Muscle of leg (tissue), 11 donors: ENCODE measurements around the gene RTTN. TPM values are rescaled to one million over a fixed set of nuclear protein-coding genes. Genes with fewer than 3 reads are reported as not detected.

Source experiments
- DNase-seq: peaks from one replicate; pipeline ENCODE4 v3.0.0; 2013
- H3K27ac ChIP-seq: one replicate; pipeline ENCODE4 v1.5.1; 2013; ENCODE audit warnings: mild to moderate bottlenecking, low read length, control low read depth
- H3K27me3 ChIP-seq: one replicate; pipeline ENCODE4 v1.6.1; 2013; ENCODE audit warnings: low read length; ENCODE audit not compliant: control insufficient read depth, insufficient read depth
- H3K36me3 ChIP-seq: one replicate; pipeline ENCODE4 v1.6.1; 2013; ENCODE audit warnings: low read length; ENCODE audit not compliant: control insufficient read depth, insufficient read depth
- H3K4me1 ChIP-seq: one replicate; pipeline ENCODE4 v1.6.1; 2013; ENCODE audit warnings: low read length; ENCODE audit not compliant: control insufficient read depth, insufficient read depth
- H3K4me3 ChIP-seq: one replicate; pipeline ENCODE4 v1.5.1; 2013; ENCODE audit warnings: low read length, control low read depth
- H3K9me3 ChIP-seq: replicated peaks from 2 replicates; pipeline ENCODE4 v1.6.1; 2013; ENCODE audit warnings: low read depth, low read length; ENCODE audit not compliant: control insufficient read depth
- WGBS: methylation state at CpG from one replicate; pipeline ENCODE4 v1.1.5; 2013; ENCODE audit warnings: missing lambda C conversion rate; ENCODE audit not compliant: insufficient coverage; 5-methylcytosine and 5-hydroxymethylcytosine counted together
- polyA plus RNA-seq, 8 donors: library from polyadenylated mRNA; unstranded; fragments of 120-200 nt; gene quantifications; one replicate each; pipeline versions ENCODE4 v1.2.1 to v1.2.3, GENCODE V29; 2013; ENCODE audit warnings: inconsistent platforms in 1 of 8, low replicate concordance in 1 of 8; ENCODE audit not compliant: insufficient read length in 8 of 8, insufficient read depth in 1 of 8
- total RNA-seq: library from RNA; stranded (reverse); fragments of 120-200 nt; gene quantifications from one replicate; pipeline ENCODE4 v1.2.4, GENCODE V29; 2013

The RTTN gene
- total and polyA plus RNA-seq, 9 donors, result 9.7 to 16.0 (median 10.7) TPM

DNA sequence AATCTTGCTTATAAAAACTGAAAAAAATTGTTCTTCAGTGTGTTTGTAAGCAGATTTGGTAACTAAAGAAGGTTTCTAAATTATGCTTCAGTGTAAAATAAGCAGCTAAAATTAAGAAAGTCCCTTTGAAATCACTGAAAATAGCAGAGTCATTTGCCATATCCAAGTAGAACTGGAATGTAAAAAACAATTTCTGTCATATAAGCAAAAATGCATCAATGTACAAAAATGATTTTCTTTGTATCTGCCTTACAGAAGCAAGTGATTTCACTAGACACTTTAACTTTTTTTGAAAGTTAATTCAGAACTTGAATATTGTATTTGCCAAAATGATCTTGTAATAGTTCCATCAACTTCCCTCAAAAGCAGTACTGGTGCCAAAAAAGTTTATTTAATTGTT lies 136.1 kb downstream of the RTTN start:
- no peak for DNase-seq
- no peak overlapping the region for H3K4me3 ChIP-seq
- no peak overlapping the region for H3K27ac ChIP-seq
- no peaks in the 10 kb centered on the region for H3K36me3 ChIP-seq
- H3K9me3 ChIP-seq, result no peaks in the 10 kb centered on the region
- H3K4me1 ChIP-seq, result no peaks in the 10 kb centered on the region
- H3K27me3 ChIP-seq, result no peaks in the 10 kb centered on the region

GRCh38 chr18:70068981-70069380 lies 136.5 kb downstream of the RTTN start:
- no peak overlapping the region for H3K27ac ChIP-seq
- H3K4me3 ChIP-seq, result no peak overlapping the region
- H3K27me3 ChIP-seq, result no peaks in the 10 kb centered on the region
- no peaks in the 10 kb centered on the region for H3K4me1 ChIP-seq
- DNase-seq, result no peak
- no peaks in the 10 kb centered on the region for H3K9me3 ChIP-seq
- H3K36me3 ChIP-seq, result no peaks in the 10 kb centered on the region

GRCh38 chr18:70059684-70060083 lies 145.8 kb downstream of the RTTN start:
- Histone ChIP-seq H3K27me3 (no peaks in the 10 kb centered on the region), H3K4me3 (no peak overlapping the region), H3K27ac (no peak overlapping the region), H3K9me3 (no peaks in the 10 kb centered on the region), H3K36me3 (peaks cover 7% of the 10 kb centered on the region), H3K4me1 (no peaks in the 10 kb centered on the region)
- WGBS, result no CpG with 5 or more reads among the region's 3 CpGs
- no peak for DNase-seq

- peaks cover 7% of the 10 kb centered on the region for H3K36me3 ChIP-seq
- H3K4me3 ChIP-seq, result no peak overlapping the region
- H3K9me3 ChIP-seq, result no peaks in the 10 kb centered on the region
- no peaks in the 10 kb centered on the region for H3K27me3 ChIP-seq
- H3K27ac ChIP-seq, result no peak overlapping the region
- no peak for DNase-seq
- no peaks in the 10 kb centered on the region for H3K4me1 ChIP-seq
Observed at GRCh38 chr18:70058916-70059315, 146.6 kb downstream of the RTTN start.

- WGBS, result 94% methylated on average over 2 of the region's 4 CpGs
- Histone ChIP-seq H3K27ac (no peak overlapping the region), H3K9me3 (no peaks in the 10 kb centered on the region), H3K4me1 (no peaks in the 10 kb centered on the region), H3K27me3 (no peaks in the 10 kb centered on the region), H3K4me3 (no peak overlapping the region), H3K36me3 (peaks cover 4% of the 10 kb centered on the region)
- DNase-seq, result peak; percentile 31
Observed at GRCh38 chr18:70047931-70048603, 157.4 kb downstream of the RTTN start.

DNA sequence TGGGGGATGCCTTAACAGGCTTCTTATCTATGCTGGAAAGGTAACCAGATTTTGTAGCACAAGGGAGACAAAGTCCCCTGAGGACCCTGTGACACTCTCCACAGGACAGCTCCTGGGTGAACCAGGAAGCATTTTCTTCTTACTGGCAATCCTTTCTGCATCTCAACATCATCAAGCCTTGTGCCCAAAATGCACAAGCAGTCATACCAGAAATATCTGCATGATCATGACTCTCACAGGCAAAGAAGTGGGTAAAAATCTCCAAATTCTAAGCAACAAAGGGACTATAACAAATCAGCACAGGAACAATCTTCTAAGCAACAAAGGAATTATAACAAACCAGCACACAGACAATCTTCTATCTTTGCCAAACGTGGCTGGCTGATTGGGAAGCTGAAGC lies 158.7 kb downstream of the RTTN start:
- Histone ChIP-seq H3K27me3 (no peaks in the 10 kb centered on the region), H3K36me3 (peaks cover 2% of the 10 kb centered on the region), H3K4me1 (no peaks in the 10 kb centered on the region), H3K4me3 (no peak overlapping the region), H3K27ac (no peak overlapping the region), H3K9me3 (no peaks in the 10 kb centered on the region)
- no peak for DNase-seq
- no CpG with 5 or more reads among the region's 1 CpG for WGBS

DNA sequence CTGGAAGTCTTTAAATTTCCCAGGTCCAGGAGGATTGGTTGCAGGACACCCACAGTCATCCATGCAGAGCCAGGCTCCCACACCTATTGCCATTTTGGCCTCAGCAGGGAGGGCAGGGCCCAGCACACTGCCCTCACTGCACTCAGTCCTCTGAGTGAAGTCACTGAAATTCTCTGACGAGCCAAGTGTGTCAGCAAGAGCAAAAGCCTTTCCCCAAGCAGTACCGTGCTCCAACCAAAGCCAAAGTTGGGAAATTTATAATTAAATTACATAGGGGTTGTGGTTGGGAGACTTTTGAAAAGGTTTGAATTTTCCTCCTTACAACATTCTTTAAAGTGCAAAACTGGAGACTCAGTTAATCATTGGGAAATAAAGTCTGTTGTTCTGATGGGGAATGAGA lies 159.3 kb downstream of the RTTN start:
- Histone ChIP-seq H3K27ac (no peak overlapping the region), H3K4me1 (no peaks in the 10 kb centered on the region), H3K27me3 (no peaks in the 10 kb centered on the region), H3K36me3 (peaks cover 2% of the 10 kb centered on the region), H3K4me3 (no peak overlapping the region), H3K9me3 (no peaks in the 10 kb centered on the region)
- WGBS, result no CpG with 5 or more reads among the region's 2 CpGs
- no peak for DNase-seq

- Histone ChIP-seq H3K27me3 (no peaks in the 10 kb centered on the region), H3K4me1 (no peaks in the 10 kb centered on the region), H3K9me3 (no peaks in the 10 kb centered on the region), H3K27ac (no peak overlapping the region), H3K36me3 (no peaks in the 10 kb centered on the region), H3K4me3 (no peak overlapping the region)
- DNase-seq, result peak; percentile 8
- no CpG with 5 or more reads among the region's 4 CpGs for WGBS
Observed at GRCh38 chr18:70044632-70045031, 160.9 kb downstream of the RTTN start.

DNA sequence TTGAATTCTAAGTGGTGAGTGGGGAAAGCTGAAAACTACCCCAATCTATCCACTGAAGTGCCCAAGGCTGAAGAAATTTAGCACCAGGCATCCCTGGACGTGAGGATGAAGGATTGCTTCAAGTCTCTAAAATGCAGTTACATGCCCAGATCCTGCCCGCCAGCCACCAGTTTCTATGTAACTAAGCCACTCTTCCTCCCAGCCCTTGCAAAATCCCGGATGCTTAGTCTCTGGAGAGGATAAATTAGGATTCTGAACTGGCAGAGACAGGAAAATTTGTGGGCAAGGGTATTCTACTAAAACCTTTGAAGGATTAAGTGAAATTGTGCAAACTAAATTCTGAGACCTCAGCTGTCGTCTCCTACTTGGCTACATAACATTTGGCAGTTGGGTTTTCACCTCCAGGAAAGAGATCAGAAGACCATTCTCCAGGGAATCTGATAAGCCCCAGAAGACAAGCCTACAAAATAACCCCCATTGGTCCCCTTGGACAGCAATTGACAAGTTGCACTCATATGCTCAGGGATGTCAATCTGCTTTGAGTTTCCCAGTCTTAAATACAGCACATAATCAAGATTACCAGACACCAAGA lies 163.9 kb downstream of the RTTN start:
- WGBS, result 20% methylated on average over 1 of the region's 4 CpGs
- Histone ChIP-seq H3K27ac (no peak overlapping the region), H3K4me1 (no peaks in the 10 kb centered on the region), H3K4me3 (no peak overlapping the region), H3K36me3 (peaks cover 4% of the 10 kb centered on the region), H3K9me3 (no peaks in the 10 kb centered on the region), H3K27me3 (no peaks in the 10 kb centered on the region)
- peak; percentile 21 for DNase-seq

DNA sequence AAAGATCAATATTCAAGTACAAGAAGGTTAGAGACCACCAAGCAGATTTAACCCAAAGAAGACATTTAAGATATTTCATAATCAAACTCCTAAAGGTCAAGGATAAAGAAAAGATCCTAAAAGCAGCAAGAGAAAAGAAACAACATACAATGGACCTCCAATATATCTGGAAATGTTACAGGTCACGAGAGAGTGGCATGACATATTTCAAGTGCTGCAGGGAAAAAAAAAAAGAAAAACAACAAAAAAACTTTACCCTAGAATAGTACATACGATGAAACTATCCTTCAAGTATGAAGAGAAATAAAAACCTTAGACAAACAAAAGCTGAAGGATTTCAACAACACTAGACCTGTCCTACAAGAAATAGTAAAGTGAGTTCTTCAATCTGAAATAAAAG lies 166.3 kb downstream of the RTTN start:
- WGBS, result no CpG with 5 or more reads among the region's 2 CpGs
- no peaks in the 10 kb centered on the region for H3K27me3 ChIP-seq
- H3K4me3 ChIP-seq, result no peak overlapping the region
- H3K9me3 ChIP-seq, result no peaks in the 10 kb centered on the region
- no peak for DNase-seq
- H3K4me1 ChIP-seq, result no peaks in the 10 kb centered on the region
- H3K36me3 ChIP-seq, result peaks cover 4% of the 10 kb centered on the region
- H3K27ac ChIP-seq, result no peak overlapping the region
